Measurements from ENCODE around the gene EID3.

GRCh38 chr12:104258476-104259067, 45.0 kb upstream of the EID3 start:
- no peak for TF ChIP-seq POLR2A (IDR thresholded peaks at IDR 0.05)
- no peak for TF ChIP-seq CTCF (IDR thresholded peaks at IDR 0.05)
- TF ChIP-seq POLR2AphosphoS5 (IDR thresholded peaks at IDR 0.05; ENCODE audit: insufficient read depth in 1 of 2, low read depth in 1 of 2) = no peak
